ENCODE measurements around the gene CDK5RAP3.

DNA sequence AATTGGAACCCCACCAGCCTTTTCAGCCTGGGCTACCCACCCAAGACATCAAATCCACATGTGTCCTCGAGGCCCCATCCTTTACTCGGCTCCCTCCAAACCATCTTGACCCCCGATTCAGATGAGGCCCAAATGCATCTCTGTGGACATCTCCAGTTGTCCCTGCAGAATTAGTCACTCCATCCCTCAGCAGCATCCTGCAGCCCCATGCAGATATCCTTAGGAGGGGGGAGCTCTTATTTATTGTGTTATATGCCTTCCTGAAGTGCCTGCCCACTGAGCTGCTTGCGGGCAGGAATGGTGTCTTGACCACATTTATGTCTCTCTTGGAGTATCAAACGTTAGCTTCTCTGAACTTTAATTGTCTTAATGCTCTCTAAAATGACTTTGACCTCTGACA is 15.6 kb downstream of the CDK5RAP3 start:
- TF ChIP-seq, protein P1, sequence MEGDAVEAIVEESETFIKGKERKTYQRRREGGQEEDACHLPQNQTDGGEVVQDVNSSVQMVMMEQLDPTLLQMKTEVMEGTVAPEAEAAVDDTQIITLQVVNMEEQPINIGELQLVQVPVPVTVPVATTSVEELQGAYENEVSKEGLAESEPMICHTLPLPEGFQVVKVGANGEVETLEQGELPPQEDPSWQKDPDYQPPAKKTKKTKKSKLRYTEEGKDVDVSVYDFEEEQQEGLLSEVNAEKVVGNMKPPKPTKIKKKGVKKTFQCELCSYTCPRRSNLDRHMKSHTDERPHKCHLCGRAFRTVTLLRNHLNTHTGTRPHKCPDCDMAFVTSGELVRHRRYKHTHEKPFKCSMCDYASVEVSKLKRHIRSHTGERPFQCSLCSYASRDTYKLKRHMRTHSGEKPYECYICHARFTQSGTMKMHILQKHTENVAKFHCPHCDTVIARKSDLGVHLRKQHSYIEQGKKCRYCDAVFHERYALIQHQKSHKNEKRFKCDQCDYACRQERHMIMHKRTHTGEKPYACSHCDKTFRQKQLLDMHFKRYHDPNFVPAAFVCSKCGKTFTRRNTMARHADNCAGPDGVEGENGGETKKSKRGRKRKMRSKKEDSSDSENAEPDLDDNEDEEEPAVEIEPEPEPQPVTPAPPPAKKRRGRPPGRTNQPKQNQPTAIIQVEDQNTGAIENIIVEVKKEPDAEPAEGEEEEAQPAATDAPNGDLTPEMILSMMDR (IDR thresholded peaks at IDR 0.05; ENCODE audit: borderline replicate concordance, extremely low read depth, low read length, poor library complexity, severe bottlenecking): no peak
- no peak for TF ChIP-seq EZH2 (IDR thresholded peaks at IDR 0.05; ENCODE audit: borderline replicate concordance, low read depth, low read length, severe bottlenecking)

All from DND-41 (cell line).